ENCODE results near the gene TMEM61.

GRCh38 chr1:54980046-54980527 lies 341 bp upstream of the TMEM61 start:
- no peak for TF ChIP-seq CTCF (IDR thresholded peaks at IDR 0.05)
- TF ChIP-seq IRF3 (IDR thresholded peaks at IDR 0.05; ENCODE audit: low read depth, low read length) = no peak
- TF ChIP-seq YY1 (IDR thresholded peaks at IDR 0.05; ENCODE audit: low read depth) = no peak
- TF ChIP-seq SMC3 (IDR thresholded peaks at IDR 0.05; ENCODE audit: low read depth, low read length) = no peak
- no peak for TF ChIP-seq PBX3 (IDR thresholded peaks at IDR 0.05)
- no peak for TF ChIP-seq USF1 (IDR thresholded peaks at IDR 0.05; ENCODE audit: borderline replicate concordance, low read depth)
- TF ChIP-seq GABPA (IDR thresholded peaks at IDR 0.05; ENCODE audit: low read depth) = no peak
- TF ChIP-seq RAD21 (IDR thresholded peaks at IDR 0.05; ENCODE audit: low read length) = no peak

Measured in SK-N-SH (cell line).